ENCODE measurements around the gene RORC. TPM values are rescaled to one million over a fixed set of nuclear protein-coding genes. Genes with fewer than 3 reads are reported as not detected.

Gene RORC
- total RNA-seq, 4 donors from 2014 or later = 0.21 to 0.90 TPM; not detected in 2

- DNase-seq (ENCODE audit: low spot score in 2 of 2) = no peak
- Histone ChIP-seq H3K36me3 (peaks cover 0 to 10% (median 0%) of the 10 kb centered on the region in 3 donors), H3K27ac (no peak overlapping the region), H3K27me3 (peaks cover 0 to 16% of the 10 kb centered on the region in 2 donors), H3K4me1 (peaks cover 0 to 23% (median 9%) of the 10 kb centered on the region in 4 donors), H3K4me3 (no peak overlapping the region), H3K9me3 (no peaks in the 10 kb centered on the region)
- WGBS, 2 donors = 92% methylated on average over 2 of the region's 2 CpGs
- TF ChIP-seq EP300 (IDR thresholded peaks at IDR 0.05) (no peak), CTCF (IDR thresholded peaks at IDR 0.05) (no peak), POLR2A (IDR thresholded peaks at IDR 0.05) (no peak)
Measured at GRCh38 chr1:151843398-151843797, 11.8 kb upstream of the RORC start.

- H3K27ac ChIP-seq = no peak overlapping the region
- H3K4me3 ChIP-seq = no peak overlapping the region
- no peaks in the 10 kb centered on the region for H3K9me3 ChIP-seq
- peaks cover 0 to 33% (median 9%) of the 10 kb centered on the region in 4 donors for H3K4me1 ChIP-seq
- H3K27me3 ChIP-seq = peaks cover 0 to 26% of the 10 kb centered on the region in 2 donors
- TF ChIP-seq POLR2A (IDR thresholded peaks at IDR 0.05) (no peak), EP300 (IDR thresholded peaks at IDR 0.05) (no peak), CTCF (IDR thresholded peaks at IDR 0.05) (no peak)
- WGBS, 2 donors = 47 to 60% methylated on average over 2 of the region's 2 CpGs
- no peak for DNase-seq (ENCODE audit: low spot score in 2 of 2)
- no peaks in the 10 kb centered on the region for H3K36me3 ChIP-seq
Measured at GRCh38 chr1:151841141-151841540, 9.5 kb upstream of the RORC start.

GRCh38 chr1:151840421-151840820 is 8.8 kb upstream of the RORC start:
- Histone ChIP-seq H3K4me3 (peak overlapping the region in 2 of 4 donors; percentile 48 to 59), H3K4me1 (peaks cover 0 to 33% (median 9%) of the 10 kb centered on the region in 4 donors), H3K27me3 (peaks cover 0 to 27% of the 10 kb centered on the region in 2 donors), H3K9me3 (no peaks in the 10 kb centered on the region), H3K27ac (peak overlapping the region; percentile 62 to 87 (median 76)), H3K36me3 (no peaks in the 10 kb centered on the region)
- no peak for TF ChIP-seq CTCF (IDR thresholded peaks at IDR 0.05)
- TF ChIP-seq EP300 (IDR thresholded peaks at IDR 0.05) = no peak
- TF ChIP-seq POLR2A (IDR thresholded peaks at IDR 0.05) = no peak
- no peak for DNase-seq (ENCODE audit: low spot score in 2 of 2)

GRCh38 chr1:151839457-151840403 is 8.1 kb upstream of the RORC start, which contains the start of gene C2CD4D:
C2CD4D (minus strand) TSS chr1:151839820; CDS start chr1:151838989, 831 bp downstream.
- peak in 1 of 5 experiments; percentile 9 for TF ChIP-seq CTCF (IDR thresholded peaks at IDR 0.05)
- peak in 1 of 2 donors; percentile 56 for TF ChIP-seq POLR2A (IDR thresholded peaks at IDR 0.05)
- peak in 1 of 2 donors; percentile 83 for TF ChIP-seq EP300 (IDR thresholded peaks at IDR 0.05)
- peaks cover 0 to 33% (median 9%) of the 10 kb centered on the region in 4 donors for H3K4me1 ChIP-seq
- DNase-seq (ENCODE audit: low spot score in 2 of 2) = peak in 1 of 2 donors; percentile 38
- peak within 1 kb of the TSS; percentile 28 to 59 (median 40) for H3K4me3 ChIP-seq
- no peaks in the 10 kb centered on the region for H3K36me3 ChIP-seq
- 5 to 11% methylated on average over 39 of the region's 47 CpGs for WGBS, 2 donors
- H3K9me3 ChIP-seq = no peaks in the 10 kb centered on the region
- peak within 1 kb of the TSS; percentile 62 to 87 (median 76) for H3K27ac ChIP-seq
- peaks cover 0 to 29% of the 10 kb centered on the region in 2 donors for H3K27me3 ChIP-seq

- WGBS, 2 donors = 11 to 20% methylated on average over 16 of the region's 16 CpGs
- Histone ChIP-seq H3K36me3 (no peaks in the 10 kb centered on the region), H3K9me3 (no peaks in the 10 kb centered on the region), H3K27ac (peak overlapping the region; percentile 62 to 87 (median 76)), H3K27me3 (peaks cover 0 to 29% of the 10 kb centered on the region in 2 donors), H3K4me3 (peak overlapping the region; percentile 28 to 59 (median 40)), H3K4me1 (peaks cover 0 to 33% (median 9%) of the 10 kb centered on the region in 4 donors)
- DNase-seq (ENCODE audit: low spot score in 2 of 2) = no peak
- TF ChIP-seq POLR2A (IDR thresholded peaks at IDR 0.05) (no peak), CTCF (IDR thresholded peaks at IDR 0.05) (no peak), EP300 (IDR thresholded peaks at IDR 0.05) (no peak)
Measured at GRCh38 chr1:151839082-151839412, 7.4 kb upstream of the RORC start.
